Neutrophil (primary cell): Measurements from ENCODE around the gene FRMD6.

Source experiments
- H3K27ac ChIP-seq: fragments of 200-600 bp; sonication (generic); 2 replicates; pipeline ENCODE4 v1.5.1; 2016; ENCODE audit warnings: mild to moderate bottlenecking, moderate library complexity
- H3K27me3 ChIP-seq: fragments of 200-600 bp; sonication (generic); 2 replicates; pipeline ENCODE4 v1.6.0; 2016; ENCODE audit warnings: mild to moderate bottlenecking
- H3K36me3 ChIP-seq: fragments of 200-600 bp; sonication (generic); 2 replicates; pipeline ENCODE4 v1.5.1; 2017
- H3K4me1 ChIP-seq, 2 experiments: fragments of 200-600 bp in 1 of 2; sonication (generic) in 1 of 2; 1 replicate in 1 of 2; 2 replicates in 1 of 2; pipeline versions ENCODE4 v1.5.1 to v1.6.1; 2013 to 2016; ENCODE audit warnings: low read depth in 1 of 2, low read length in 1 of 2, mild to moderate bottlenecking in 1 of 2, moderate library complexity in 1 of 2; ENCODE audit not compliant: control insufficient read depth in 1 of 2, insufficient read depth in 1 of 2
- H3K4me3 ChIP-seq, 2 experiments: fragments of 200-600 bp in 1 of 2; sonication (generic) in 1 of 2; 1 replicate in 1 of 2; 2 replicates in 1 of 2; pipeline ENCODE4 v1.5.1; 2013 to 2016; ENCODE audit warnings: low read depth in 1 of 2, low read length in 1 of 2, mild to moderate bottlenecking in 1 of 2, moderate library complexity in 1 of 2
- H3K9me3 ChIP-seq: fragments of 200-600 bp; sonication (generic); 2 replicates; pipeline ENCODE4 v1.5.1; 2016
- TF ChIP-seq, protein P1 (sequence below): fragments of 200-600 bp; sonication (generic); IDR thresholded peaks from 2 replicates; pipeline ENCODE4 v1.5.1; 2016; ENCODE audit warnings: antibody characterized with exemption

FRMD6 gene

DNA sequence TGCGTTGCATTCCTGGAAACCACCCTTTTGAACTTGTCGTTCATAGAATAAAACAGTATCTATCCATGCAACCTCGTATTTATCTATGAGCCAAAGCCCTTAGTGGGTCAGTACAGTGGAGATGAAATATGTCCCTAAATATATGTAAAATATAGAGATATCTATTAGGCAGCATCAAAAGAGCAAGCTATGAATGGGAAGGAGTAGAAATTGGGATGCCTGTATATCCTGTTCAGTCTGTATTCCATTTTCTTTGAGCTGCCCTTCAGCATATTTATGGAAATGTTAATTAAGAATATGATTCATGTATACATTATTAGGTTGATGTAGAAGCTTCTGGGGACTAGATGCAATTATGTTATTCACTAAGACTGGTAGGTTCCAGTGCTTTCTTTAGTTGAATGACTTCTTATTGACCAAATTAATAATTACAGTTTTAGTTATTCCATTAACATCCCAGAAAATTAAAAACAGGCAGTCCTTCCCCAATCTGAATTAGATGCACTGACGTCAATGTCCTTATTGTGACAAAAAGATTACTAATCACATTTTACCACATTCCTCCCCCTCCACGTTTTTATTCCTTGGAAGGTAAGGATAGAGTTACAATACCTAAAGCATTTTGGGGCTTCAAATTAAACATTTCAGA is 11.9 kb upstream of the FRMD6 start:
- TF ChIP-seq, protein P1, sequence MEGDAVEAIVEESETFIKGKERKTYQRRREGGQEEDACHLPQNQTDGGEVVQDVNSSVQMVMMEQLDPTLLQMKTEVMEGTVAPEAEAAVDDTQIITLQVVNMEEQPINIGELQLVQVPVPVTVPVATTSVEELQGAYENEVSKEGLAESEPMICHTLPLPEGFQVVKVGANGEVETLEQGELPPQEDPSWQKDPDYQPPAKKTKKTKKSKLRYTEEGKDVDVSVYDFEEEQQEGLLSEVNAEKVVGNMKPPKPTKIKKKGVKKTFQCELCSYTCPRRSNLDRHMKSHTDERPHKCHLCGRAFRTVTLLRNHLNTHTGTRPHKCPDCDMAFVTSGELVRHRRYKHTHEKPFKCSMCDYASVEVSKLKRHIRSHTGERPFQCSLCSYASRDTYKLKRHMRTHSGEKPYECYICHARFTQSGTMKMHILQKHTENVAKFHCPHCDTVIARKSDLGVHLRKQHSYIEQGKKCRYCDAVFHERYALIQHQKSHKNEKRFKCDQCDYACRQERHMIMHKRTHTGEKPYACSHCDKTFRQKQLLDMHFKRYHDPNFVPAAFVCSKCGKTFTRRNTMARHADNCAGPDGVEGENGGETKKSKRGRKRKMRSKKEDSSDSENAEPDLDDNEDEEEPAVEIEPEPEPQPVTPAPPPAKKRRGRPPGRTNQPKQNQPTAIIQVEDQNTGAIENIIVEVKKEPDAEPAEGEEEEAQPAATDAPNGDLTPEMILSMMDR = no peak
- Histone ChIP-seq H3K36me3 (no peaks in the 10 kb centered on the region), H3K4me3 (no peak overlapping the region), H3K27me3 (peaks cover 39% of the 10 kb centered on the region), H3K27ac (no peak overlapping the region), H3K9me3 (no peaks in the 10 kb centered on the region), H3K4me1 (no peaks in the 10 kb centered on the region)

DNA sequence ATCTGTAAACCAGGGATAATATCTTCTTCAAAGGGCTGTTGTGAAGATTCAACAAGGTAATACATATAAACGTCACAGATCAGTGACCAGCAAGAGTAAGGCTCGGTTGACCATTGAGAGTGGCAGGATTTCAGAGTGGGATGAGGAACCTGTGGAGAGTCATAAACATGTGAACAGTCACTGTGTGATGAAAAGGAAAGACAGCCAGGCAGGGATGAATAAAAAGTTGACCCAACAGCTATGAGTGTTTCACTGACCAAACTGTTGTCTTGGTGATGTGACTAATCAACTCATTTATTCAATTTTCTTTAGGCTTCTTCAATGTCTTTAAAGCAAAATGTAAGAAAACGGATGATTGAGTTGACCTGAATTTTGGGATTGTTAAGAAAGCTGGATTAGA is 8.6 kb upstream of the FRMD6 start:
- Histone ChIP-seq H3K4me3 (no peak overlapping the region), H3K27me3 (peaks cover 6% of the 10 kb centered on the region), H3K36me3 (no peaks in the 10 kb centered on the region), H3K4me1 (no peaks in the 10 kb centered on the region), H3K9me3 (no peaks in the 10 kb centered on the region), H3K27ac (no peak overlapping the region)
- TF ChIP-seq, protein P1 = no peak

DNA sequence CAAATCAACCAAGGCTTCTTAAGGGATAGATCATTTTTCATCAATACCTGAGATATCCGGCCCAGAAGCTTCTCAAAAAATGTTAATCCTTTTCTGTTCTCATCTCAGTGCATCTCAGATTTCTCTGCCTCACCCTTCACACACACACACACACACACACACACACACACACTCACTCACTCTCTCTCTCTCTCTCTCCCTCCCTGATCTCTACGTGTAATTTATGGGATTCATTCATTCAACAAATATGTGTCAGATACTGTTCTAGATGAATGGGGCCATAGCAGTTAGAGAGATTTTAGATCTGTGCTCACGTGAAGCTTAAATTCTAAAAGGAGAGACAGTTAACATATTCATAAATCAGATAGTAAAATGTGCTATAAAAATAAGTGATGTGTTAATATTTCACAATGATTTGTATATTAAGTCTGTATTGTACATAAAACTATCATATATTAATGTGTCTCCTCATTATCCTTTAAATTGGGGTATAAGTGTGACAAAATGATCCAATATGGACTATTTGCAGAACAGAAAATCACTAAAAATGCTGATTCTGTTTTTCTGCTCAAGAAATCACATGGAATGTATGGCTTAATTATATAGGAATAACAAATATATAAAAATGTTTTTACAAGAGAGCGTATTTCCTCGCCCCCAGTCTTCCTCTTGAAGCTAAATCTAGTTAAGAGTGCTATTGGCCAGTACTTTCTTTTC is 7.3 kb upstream of the FRMD6 start:
- no peaks in the 10 kb centered on the region for H3K27me3 ChIP-seq
- TF ChIP-seq, protein P1 = no peak
- H3K4me1 ChIP-seq = no peaks in the 10 kb centered on the region
- no peak overlapping the region for H3K4me3 ChIP-seq
- H3K36me3 ChIP-seq = no peaks in the 10 kb centered on the region
- H3K9me3 ChIP-seq = no peaks in the 10 kb centered on the region
- H3K27ac ChIP-seq = no peak overlapping the region

DNA sequence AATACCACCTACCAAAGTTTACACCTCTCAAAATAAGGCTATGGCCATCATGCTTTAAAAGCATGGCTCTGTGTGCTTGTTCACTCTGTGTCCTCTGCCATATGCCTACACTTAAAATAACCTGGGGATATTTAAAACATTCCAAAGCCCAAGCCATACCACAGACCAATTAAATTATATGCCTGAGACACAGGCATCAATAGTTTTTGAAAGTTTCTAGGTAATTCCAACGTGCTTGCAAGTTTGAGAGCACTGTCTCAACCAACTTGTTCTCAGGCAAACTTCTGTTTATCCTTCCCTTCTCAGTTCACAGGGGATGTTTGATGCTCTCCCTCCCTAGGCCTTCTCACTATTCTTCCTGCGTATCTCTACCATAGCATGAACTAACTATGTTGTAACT is 3.4 kb upstream of the FRMD6 start:
- TF ChIP-seq, protein P1 = no peak
- H3K27me3 ChIP-seq = peaks cover 29% of the 10 kb centered on the region
- no peaks in the 10 kb centered on the region for H3K9me3 ChIP-seq
- H3K27ac ChIP-seq = no peak overlapping the region
- H3K4me3 ChIP-seq = no peak overlapping the region
- H3K4me1 ChIP-seq = peaks cover 18 to 20% of the 10 kb centered on the region in 2 experiments
- no peaks in the 10 kb centered on the region for H3K36me3 ChIP-seq

DNA sequence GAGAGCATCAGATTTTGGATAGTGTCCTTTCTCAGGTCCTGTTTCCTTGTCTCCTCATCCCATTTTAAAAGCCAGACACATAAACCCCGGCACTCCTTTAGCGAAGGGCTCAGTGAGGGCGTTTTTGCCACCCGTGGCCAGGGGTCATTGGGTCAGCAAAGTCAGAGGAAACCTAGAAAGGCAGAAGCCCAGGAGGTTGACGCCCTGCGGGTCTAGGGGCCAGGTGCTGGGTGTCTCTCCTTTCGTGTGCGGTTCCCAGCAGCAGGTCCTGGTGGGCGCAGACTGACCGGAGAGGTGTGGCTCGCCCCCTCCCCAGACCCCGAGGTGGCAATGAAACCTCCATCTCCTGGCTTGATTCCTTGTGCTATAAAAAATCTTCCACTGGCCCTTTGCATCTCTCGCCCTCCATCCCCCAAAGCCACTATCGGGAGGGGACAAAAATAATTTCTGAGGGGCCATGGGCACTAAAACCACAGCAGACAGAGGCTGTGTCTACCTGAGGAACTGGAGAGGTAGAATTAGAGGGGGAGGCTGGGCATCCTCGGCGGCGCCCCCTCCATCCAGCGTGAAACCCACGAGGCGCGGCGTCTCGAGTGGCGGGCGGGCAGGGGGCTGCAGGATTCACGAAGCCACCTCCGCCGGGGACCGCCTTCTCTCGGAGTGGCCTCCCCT is 858 bp upstream of the FRMD6 start:
- peaks cover 37% of the 10 kb centered on the region for H3K27me3 ChIP-seq
- H3K4me3 ChIP-seq = peak overlapping the region; percentile 73 to 91
- H3K9me3 ChIP-seq = no peaks in the 10 kb centered on the region
- H3K36me3 ChIP-seq = no peaks in the 10 kb centered on the region
- TF ChIP-seq, protein P1 = no peak
- peaks cover 18 to 20% of the 10 kb centered on the region in 2 experiments for H3K4me1 ChIP-seq
- peak overlapping the region; percentile 68 for H3K27ac ChIP-seq
